Ecto neural progenitor cell (in vitro differentiated cells): ENCODE data around the gene SCAF1.
"Not testable (repeated sequence)": the region's sequence is repeated elsewhere in the genome, so short reads cannot be mapped to it uniquely, and the experiment has no call there.

Experiments
- DNase-seq: peaks from one replicate; pipeline ENCODE4 v3.0.0-alpha.2; 2018; ENCODE audit warnings: low spot score

SCAF1 gene

GRCh38 chr19:49614096-49614833 is 27.7 kb upstream of the SCAF1 start:
- no peak for DNase-seq

- no peak for DNase-seq
Measured at GRCh38 chr19:49615861-49616260, 26.1 kb upstream of the SCAF1 start.

GRCh38 chr19:49616532-49616931 is 25.5 kb upstream of the SCAF1 start:
- DNase-seq, result no peak

GRCh38 chr19:49616945-49617344 is 25.1 kb upstream of the SCAF1 start:
- DNase-seq, result no peak

GRCh38 chr19:49617860-49618259 is 24.1 kb upstream of the SCAF1 start:
- DNase-seq, result not testable (repeated sequence)

GRCh38 chr19:49624967-49625910 is 16.8 kb upstream of the SCAF1 start:
- no peak for DNase-seq

GRCh38 chr19:49626226-49626625 is 15.8 kb upstream of the SCAF1 start:
- no peak for DNase-seq

- DNase-seq, result no peak
Measured at GRCh38 chr19:49629659-49630058, 12.3 kb upstream of the SCAF1 start.

GRCh38 chr19:49631014-49631588 is 10.9 kb upstream of the SCAF1 start:
- no peak for DNase-seq

- no peak for DNase-seq
Measured at GRCh38 chr19:49631610-49632192, 10.3 kb upstream of the SCAF1 start.

GRCh38 chr19:49632576-49632975 is 9.4 kb upstream of the SCAF1 start:
- DNase-seq, result no peak

- not testable (repeated sequence) for DNase-seq
Measured at GRCh38 chr19:49633273-49633672, 8.7 kb upstream of the SCAF1 start.

- DNase-seq, result no peak
Measured at GRCh38 chr19:49635530-49636232, 6.3 kb upstream of the SCAF1 start.

GRCh38 chr19:49636233-49636932 is 5.6 kb upstream of the SCAF1 start:
- no peak for DNase-seq

GRCh38 chr19:49637821-49638738 is 3.9 kb upstream of the SCAF1 start:
- peak; percentile 80 for DNase-seq

- no peak for DNase-seq
Measured at GRCh38 chr19:49639401-49640112, 2.5 kb upstream of the SCAF1 start.

GRCh38 chr19:49640113-49640898 is 1.7 kb upstream of the SCAF1 start, which contains the start of gene RRAS:
TSS of gene RRAS (minus strand) at chr19:49640143. CDS start at chr19:49640098, 45 bp downstream.
- DNase-seq, result peak; percentile 100

GRCh38 chr19:49642492-49643035 is 555 bp downstream of the SCAF1 start:
- DNase-seq, result no peak
